Mucosa of descending colon (tissue), 3 donors: Measurements from ENCODE around the gene MYL7. TPM values are rescaled to one million over a fixed set of nuclear protein-coding genes. Genes with fewer than 3 reads are reported as not detected.
"Not testable (repeated sequence)": the region's sequence is repeated elsewhere in the genome, so short reads cannot be mapped to it uniquely, and the experiment has no call there.

Experiments used
- ATAC-seq: fragments of 200-7000 bp; cut with Tn5 transposase; one replicate; pipeline ENCODE4 v1.9.1; 2020; ENCODE audit warnings: mild to moderate bottlenecking, moderate library complexity
- DNase-seq, 3 donors: peaks; one replicate each; pipeline ENCODE4 v3.0.0-alpha.2; 2020
- H3K36me3 ChIP-seq: fragments of 200-600 bp; one replicate; pipeline ENCODE4 v1.8.0; 2021; ENCODE audit warnings: low read depth, mild to moderate bottlenecking
- H3K4me1 ChIP-seq: fragments of 200-600 bp; one replicate; pipeline ENCODE4 v1.8.0; 2021; ENCODE audit warnings: low read depth, mild to moderate bottlenecking
- H3K4me3 ChIP-seq: fragments of 200-600 bp; one replicate; pipeline ENCODE4 v1.8.0; 2021; ENCODE audit warnings: mild to moderate bottlenecking
- H3K9me3 ChIP-seq: fragments of 200-600 bp; one replicate; pipeline ENCODE4 v1.8.0; 2021; ENCODE audit warnings: mild to moderate bottlenecking
- intact Hi-C, 2 donors: fragments of 100-400 bp; cut with DNase I in 1 of 2; cut with micrococcal nuclease in 1 of 2; formaldehyde crosslinking; loops; one replicate each; pipeline versions ENCODE4 v1.11.0 to v1.11.1; 2022; cut with DNase I, micrococcal nuclease
- total RNA-seq, 3 donors: library from RNA; stranded (reverse); fragmentation: NEBNext Ultra II Directional in 2 of 3; extraction: Animal tissue kit (Norgen Biotek cat#: 25700) in 2 of 3; gene quantifications; one replicate each; pipeline versions ENCODE4 v1.2.1 to v1.2.4, GENCODE V29; 2021 to 2023
- TF ChIP-seq, protein P1 (sequence below): fragments of 200-600 bp; IDR thresholded peaks from one replicate; pipeline ENCODE4 v1.8.0; 2022; ENCODE audit warnings: antibody characterized with exemption, mild to moderate bottlenecking
- donor health status: DM: no; HTN: no; CAD: no; lungs with moderate emphysema.
- donor health status: DM: no; HTN: no; CAD: no.
- donor health status: DM: no; HTN: yes; CAD: no.

Gene MYL7
- total RNA-seq, 3 donors from 2014 or later = 2.0 TPM; not detected in 2

- DNase-seq (no peak), ATAC-seq (no peak)
- Histone ChIP-seq H3K4me3 (no peak overlapping the region), H3K9me3 (no peaks in the 10 kb centered on the region), H3K36me3 (no peaks in the 10 kb centered on the region), H3K4me1 (no peaks in the 10 kb centered on the region)
- TF ChIP-seq, protein P1, sequence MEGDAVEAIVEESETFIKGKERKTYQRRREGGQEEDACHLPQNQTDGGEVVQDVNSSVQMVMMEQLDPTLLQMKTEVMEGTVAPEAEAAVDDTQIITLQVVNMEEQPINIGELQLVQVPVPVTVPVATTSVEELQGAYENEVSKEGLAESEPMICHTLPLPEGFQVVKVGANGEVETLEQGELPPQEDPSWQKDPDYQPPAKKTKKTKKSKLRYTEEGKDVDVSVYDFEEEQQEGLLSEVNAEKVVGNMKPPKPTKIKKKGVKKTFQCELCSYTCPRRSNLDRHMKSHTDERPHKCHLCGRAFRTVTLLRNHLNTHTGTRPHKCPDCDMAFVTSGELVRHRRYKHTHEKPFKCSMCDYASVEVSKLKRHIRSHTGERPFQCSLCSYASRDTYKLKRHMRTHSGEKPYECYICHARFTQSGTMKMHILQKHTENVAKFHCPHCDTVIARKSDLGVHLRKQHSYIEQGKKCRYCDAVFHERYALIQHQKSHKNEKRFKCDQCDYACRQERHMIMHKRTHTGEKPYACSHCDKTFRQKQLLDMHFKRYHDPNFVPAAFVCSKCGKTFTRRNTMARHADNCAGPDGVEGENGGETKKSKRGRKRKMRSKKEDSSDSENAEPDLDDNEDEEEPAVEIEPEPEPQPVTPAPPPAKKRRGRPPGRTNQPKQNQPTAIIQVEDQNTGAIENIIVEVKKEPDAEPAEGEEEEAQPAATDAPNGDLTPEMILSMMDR = no peak
- intact Hi-C loops = no loop called here
These were observed 33.0 kb upstream of the MYL7 start for GRCh38 chr7:44173911-44174693.

DNA sequence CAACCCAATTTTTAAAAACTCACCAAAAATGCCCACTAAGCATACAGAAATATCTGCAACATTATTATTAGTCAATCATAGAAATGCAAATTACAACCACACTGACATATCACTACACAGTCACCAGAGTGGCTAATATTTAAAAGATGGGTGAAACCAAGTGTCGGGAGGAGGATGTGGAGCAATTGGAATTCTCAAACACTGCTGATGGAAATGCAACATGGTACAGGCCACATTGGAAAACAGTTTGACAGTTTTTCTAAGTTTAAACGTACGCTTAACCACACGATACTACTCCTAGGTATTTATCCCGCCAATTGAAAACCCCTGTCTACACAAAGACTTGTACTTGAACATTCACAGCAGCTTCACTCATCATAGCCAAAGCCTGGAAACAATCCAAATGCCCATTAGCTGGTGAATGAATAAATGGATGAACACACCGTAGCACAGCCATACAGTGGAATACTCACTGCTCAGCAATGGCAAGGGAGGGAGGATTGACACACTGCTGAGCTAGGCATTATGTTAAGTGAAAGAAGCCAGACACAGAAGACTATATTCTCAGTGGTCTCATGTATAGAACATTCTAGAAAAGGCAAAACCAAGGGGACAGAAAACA is 31.8 kb upstream of the MYL7 start:
- no peaks in the 10 kb centered on the region for H3K9me3 ChIP-seq
- intact Hi-C loops = no loop called here
- ATAC-seq (no peak), DNase-seq (no peak)
- H3K4me1 ChIP-seq = no peaks in the 10 kb centered on the region
- TF ChIP-seq, protein P1 = no peak
- no peaks in the 10 kb centered on the region for H3K36me3 ChIP-seq
- no peak overlapping the region for H3K4me3 ChIP-seq

DNA sequence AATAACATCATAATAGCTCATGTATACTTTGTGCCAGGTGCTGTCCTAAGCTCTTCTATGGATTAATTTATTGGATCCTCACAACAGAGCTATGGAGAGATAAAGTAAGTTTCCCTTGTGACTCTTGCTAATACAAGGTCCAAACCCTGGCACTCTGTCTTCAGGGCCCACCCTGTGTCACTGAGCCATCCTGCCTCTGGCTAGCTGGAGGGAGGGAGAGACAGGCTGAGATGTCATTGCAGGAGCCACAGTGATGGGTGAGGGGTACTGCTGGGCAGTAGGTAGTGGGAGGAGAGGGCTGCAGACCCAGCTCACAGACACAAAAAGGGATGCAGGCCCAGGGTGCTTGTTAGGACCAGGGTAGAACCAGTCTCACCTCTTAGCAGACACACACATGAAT is 31.2 kb upstream of the MYL7 start:
- Histone ChIP-seq H3K4me3 (no peak overlapping the region), H3K9me3 (no peaks in the 10 kb centered on the region), H3K36me3 (no peaks in the 10 kb centered on the region), H3K4me1 (no peaks in the 10 kb centered on the region)
- DNase-seq = no peak
- intact Hi-C loops = no loop called here
- TF ChIP-seq, protein P1 = no peak
- no peak for ATAC-seq

GRCh38 chr7:44171901-44172300 is 30.8 kb upstream of the MYL7 start:
- intact Hi-C loops, DNase-seq, H3K4me3 ChIP-seq, ATAC-seq, H3K9me3 ChIP-seq, H3K36me3 ChIP-seq, H3K4me1 ChIP-seq: not testable (repeated sequence)

GRCh38 chr7:44167920-44168319 is 26.8 kb upstream of the MYL7 start:
- DNase-seq (no peak), ATAC-seq (no peak)
- intact Hi-C loops = no loop called here
- Histone ChIP-seq H3K4me3 (no peak overlapping the region), H3K4me1 (no peaks in the 10 kb centered on the region), H3K36me3 (no peaks in the 10 kb centered on the region), H3K9me3 (no peaks in the 10 kb centered on the region)
- TF ChIP-seq, protein P1 = no peak

DNA sequence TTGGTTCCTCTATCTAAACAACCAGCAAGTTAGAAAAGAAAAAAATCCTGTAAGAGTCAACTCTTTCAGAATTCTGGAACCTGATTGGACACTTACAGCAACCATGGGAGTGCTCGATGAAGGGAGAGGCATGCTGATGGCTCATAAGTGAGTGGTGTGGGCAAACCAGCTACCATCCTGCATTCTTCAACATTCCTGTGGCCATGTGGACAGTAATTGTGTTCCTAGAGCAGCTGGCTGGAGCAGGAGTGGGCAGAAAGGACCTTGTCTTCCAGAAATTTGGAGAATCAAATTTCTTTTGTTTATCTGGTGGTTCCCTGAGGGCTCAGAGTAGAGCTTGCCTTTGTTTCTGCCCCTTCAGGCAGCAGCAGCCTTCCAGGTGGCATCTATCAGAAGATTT is 22.5 kb upstream of the MYL7 start:
- intact Hi-C loops = no loop called here
- TF ChIP-seq, protein P1 = no peak
- ATAC-seq = no peak

More for the DNA sequence above, 22.5 kb upstream of the MYL7 start:
- Histone ChIP-seq H3K4me1 (no peaks in the 10 kb centered on the region), H3K36me3 (no peaks in the 10 kb centered on the region), H3K9me3 (no peaks in the 10 kb centered on the region), H3K4me3 (no peak overlapping the region)
- DNase-seq = no peak
